Neural cell (in vitro differentiated cells): ENCODE measurements around the gene AMIGO3.
"Not testable (repeated sequence)": the region's sequence is repeated elsewhere in the genome, so short reads cannot be mapped to it uniquely, and the experiment has no call there.

Experiments
- CTCF ChIP-seq: fragments of 450-650 bp; IDR thresholded peaks from 2 replicates; pipeline ENCODE4 v1.5.1; 2014; ENCODE audit warnings: antibody characterized with exemption, mild to moderate bottlenecking, moderate library complexity; ENCODE audit not compliant: poor library complexity, severe bottlenecking
- EP300 ChIP-seq: fragments of 450-650 bp; conservative IDR thresholded peaks from 2 replicates; pipeline ENCODE4 v1.6.1; 2014; ENCODE audit warnings: antibody characterized with exemption, mild to moderate bottlenecking, moderate library complexity; ENCODE audit not compliant: poor library complexity, severe bottlenecking
- EZH2 ChIP-seq: fragments of 200-600, 300-800 bp; shearing (Covaris generic), sonication (generic); IDR thresholded peaks from 2 replicates; pipeline ENCODE4 v1.6.1; 2014; ENCODE audit warnings: antibody characterized with exemption, low read length, borderline replicate concordance, mild to moderate bottlenecking; ENCODE audit not compliant: insufficient read depth, poor library complexity, severe bottlenecking
- REST ChIP-seq: IDR thresholded peaks from 2 replicates; pipeline ENCODE4 v1.6.1; 2012; ENCODE audit warnings: borderline replicate concordance
- SMC3 ChIP-seq: fragments of 450-650 bp; conservative IDR thresholded peaks from 2 replicates; pipeline ENCODE4 v1.6.1; 2014; ENCODE audit warnings: antibody characterized with exemption, mild to moderate bottlenecking, moderate library complexity; ENCODE audit not compliant: poor library complexity

- not testable (repeated sequence) for TF ChIP-seq SMC3, CTCF, EZH2, REST, EP300
Measured at GRCh38 chr3:49684453-49684852, 35.0 kb downstream of the AMIGO3 start.
